Body of pancreas (tissue), 4 donors: ENCODE results near the gene AP3M1.

Source experiments
- POLR2A ChIP-seq, 3 donors: fragments of 450-650 bp; IDR thresholded peaks; one replicate each; pipeline ENCODE4 v1.6.1; 2016; ENCODE audit warnings: antibody characterized with exemption in 3 of 3, mild to moderate bottlenecking in 2 of 3
- TF ChIP-seq, protein P1 (sequence below), 7 experiments: fragments of 450-650 bp in 4 of 7; fragments of 200-600 bp in 3 of 7; sonication (generic) in 3 of 7; IDR thresholded peaks; one replicate each; pipeline ENCODE4 v1.5.1; 2016 to 2019; ENCODE audit warnings: antibody characterized with exemption in 7 of 7

DNA sequence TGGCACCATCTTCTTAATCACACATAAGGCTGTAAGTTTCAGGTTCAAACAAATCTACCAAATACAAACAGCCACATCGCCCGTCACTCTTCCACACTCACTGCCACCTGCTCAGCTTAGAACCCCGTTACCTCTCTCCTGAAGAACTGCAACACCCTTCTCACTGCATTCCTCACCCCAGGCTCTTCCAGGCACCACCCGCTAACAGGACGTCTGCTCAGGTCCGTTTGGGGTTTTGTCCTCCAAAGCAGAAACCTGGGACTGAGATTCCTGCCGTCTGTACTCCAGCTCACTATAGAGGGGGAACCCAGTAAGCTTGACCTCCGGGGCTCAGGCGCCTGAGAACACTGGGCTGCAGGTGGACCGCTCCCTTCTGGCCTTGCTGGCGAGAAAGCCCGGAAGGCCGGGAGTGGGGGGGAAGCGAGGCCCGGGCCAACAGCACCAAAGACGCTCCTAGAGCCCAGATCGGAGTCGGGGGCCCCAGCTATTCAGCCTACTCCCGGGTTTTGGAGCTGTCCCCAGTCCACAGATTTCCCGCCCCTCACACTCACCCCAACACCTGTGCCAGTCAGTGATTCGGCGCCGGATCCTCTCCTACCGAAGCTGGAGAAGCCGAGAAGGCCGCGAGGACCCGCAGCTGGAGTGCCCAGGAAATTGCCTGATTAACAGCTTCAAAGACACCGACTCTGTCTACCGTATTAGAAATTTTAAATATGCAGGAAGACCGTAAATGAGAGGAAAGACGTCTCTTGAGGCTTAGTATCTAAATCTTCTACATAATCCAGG lies at the start of gene AP3M1:
- TF ChIP-seq, protein P1, sequence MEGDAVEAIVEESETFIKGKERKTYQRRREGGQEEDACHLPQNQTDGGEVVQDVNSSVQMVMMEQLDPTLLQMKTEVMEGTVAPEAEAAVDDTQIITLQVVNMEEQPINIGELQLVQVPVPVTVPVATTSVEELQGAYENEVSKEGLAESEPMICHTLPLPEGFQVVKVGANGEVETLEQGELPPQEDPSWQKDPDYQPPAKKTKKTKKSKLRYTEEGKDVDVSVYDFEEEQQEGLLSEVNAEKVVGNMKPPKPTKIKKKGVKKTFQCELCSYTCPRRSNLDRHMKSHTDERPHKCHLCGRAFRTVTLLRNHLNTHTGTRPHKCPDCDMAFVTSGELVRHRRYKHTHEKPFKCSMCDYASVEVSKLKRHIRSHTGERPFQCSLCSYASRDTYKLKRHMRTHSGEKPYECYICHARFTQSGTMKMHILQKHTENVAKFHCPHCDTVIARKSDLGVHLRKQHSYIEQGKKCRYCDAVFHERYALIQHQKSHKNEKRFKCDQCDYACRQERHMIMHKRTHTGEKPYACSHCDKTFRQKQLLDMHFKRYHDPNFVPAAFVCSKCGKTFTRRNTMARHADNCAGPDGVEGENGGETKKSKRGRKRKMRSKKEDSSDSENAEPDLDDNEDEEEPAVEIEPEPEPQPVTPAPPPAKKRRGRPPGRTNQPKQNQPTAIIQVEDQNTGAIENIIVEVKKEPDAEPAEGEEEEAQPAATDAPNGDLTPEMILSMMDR (IDR thresholded peaks at IDR 0.05) = peak in 1 of 7 experiments; percentile 13
- TF ChIP-seq POLR2A (IDR thresholded peaks at IDR 0.05) = peak in 1 of 3 donors; percentile 24
